ENCODE measurements around the gene RPS3A.
"Not testable (repeated sequence)": the region's sequence is repeated elsewhere in the genome, so short reads cannot be mapped to it uniquely, and the experiment has no call there.

Gene RPS3A

GRCh38 chr4:151099229-151099975, at the start of gene RPS3A:
RPS3A (plus strand) TSS chr4:151099628; CDS start chr4:151099653, 25 bp downstream.
- peak; percentile 97 to 98 for DNase-seq

GRCh38 chr4:151052785-151053184, 46.6 kb upstream of the RPS3A start:
- no peak for DNase-seq

- DNase-seq = no peak
Observed at GRCh38 chr4:151055539-151055938, 43.9 kb upstream of the RPS3A start.

- not testable (repeated sequence) for DNase-seq
Observed at GRCh38 chr4:151063143-151063542, 36.3 kb upstream of the RPS3A start.

GRCh38 chr4:151067316-151067970, 32.0 kb upstream of the RPS3A start:
- no peak for DNase-seq

GRCh38 chr4:151074416-151074916, 25.0 kb upstream of the RPS3A start:
- DNase-seq = no peak

GRCh38 chr4:151077978-151078377, 21.4 kb upstream of the RPS3A start:
- DNase-seq = not testable (repeated sequence)

- no peak for DNase-seq
Observed at GRCh38 chr4:151087467-151087866, 12.0 kb upstream of the RPS3A start.

GRCh38 chr4:151091047-151091446, 8.4 kb upstream of the RPS3A start:
- no peak for DNase-seq

- DNase-seq = no peak
Observed at GRCh38 chr4:151092488-151092887, 6.9 kb upstream of the RPS3A start.

- no peak for DNase-seq
Observed at GRCh38 chr4:151093203-151093602, 6.2 kb upstream of the RPS3A start.

GRCh38 chr4:151094290-151094751, 5.1 kb upstream of the RPS3A start:
- DNase-seq = no peak

GRCh38 chr4:151095142-151095541, 4.3 kb upstream of the RPS3A start:
- no peak for DNase-seq

GRCh38 chr4:151097759-151098158, 1.7 kb upstream of the RPS3A start:
- no peak for DNase-seq

GRCh38 chr4:151098979-151099228, 524 bp upstream of the RPS3A start:
- no peak for DNase-seq

GRCh38 chr4:151099976-151100417, 569 bp downstream of the RPS3A start:
- no peak for DNase-seq

- DNase-seq = no peak
Observed at GRCh38 chr4:151100531-151100930, 1.1 kb downstream of the RPS3A start.

- no peak for DNase-seq
Observed at GRCh38 chr4:151103758-151104157, 4.3 kb downstream of the RPS3A start.

GRCh38 chr4:151104621-151105020, 5.2 kb downstream of the RPS3A start:
- DNase-seq = no peak

- no peak for DNase-seq
Observed at GRCh38 chr4:151105454-151106032, 6.1 kb downstream of the RPS3A start.

GRCh38 chr4:151107063-151107462, 7.6 kb downstream of the RPS3A start:
- no peak for DNase-seq

GRCh38 chr4:151110236-151110635, 10.8 kb downstream of the RPS3A start:
- DNase-seq = no peak

- no peak for DNase-seq
Observed at GRCh38 chr4:151114338-151114737, 14.9 kb downstream of the RPS3A start.

- no peak for DNase-seq
Observed at GRCh38 chr4:151114986-151115385, 15.6 kb downstream of the RPS3A start.
